Measurements from ENCODE around the gene ADCY10. TPM values are rescaled to one million over a fixed set of nuclear protein-coding genes. Genes with fewer than 3 reads are reported as not detected.

The ADCY10 gene
- total and polyA plus RNA-seq, 9 of the 15 experiments (the other 6 are each of a cell fraction or from before 2014, with no cell fraction given): 0.08 to 0.86 (median 0.22) TPM

- TF ChIP-seq, protein P1, sequence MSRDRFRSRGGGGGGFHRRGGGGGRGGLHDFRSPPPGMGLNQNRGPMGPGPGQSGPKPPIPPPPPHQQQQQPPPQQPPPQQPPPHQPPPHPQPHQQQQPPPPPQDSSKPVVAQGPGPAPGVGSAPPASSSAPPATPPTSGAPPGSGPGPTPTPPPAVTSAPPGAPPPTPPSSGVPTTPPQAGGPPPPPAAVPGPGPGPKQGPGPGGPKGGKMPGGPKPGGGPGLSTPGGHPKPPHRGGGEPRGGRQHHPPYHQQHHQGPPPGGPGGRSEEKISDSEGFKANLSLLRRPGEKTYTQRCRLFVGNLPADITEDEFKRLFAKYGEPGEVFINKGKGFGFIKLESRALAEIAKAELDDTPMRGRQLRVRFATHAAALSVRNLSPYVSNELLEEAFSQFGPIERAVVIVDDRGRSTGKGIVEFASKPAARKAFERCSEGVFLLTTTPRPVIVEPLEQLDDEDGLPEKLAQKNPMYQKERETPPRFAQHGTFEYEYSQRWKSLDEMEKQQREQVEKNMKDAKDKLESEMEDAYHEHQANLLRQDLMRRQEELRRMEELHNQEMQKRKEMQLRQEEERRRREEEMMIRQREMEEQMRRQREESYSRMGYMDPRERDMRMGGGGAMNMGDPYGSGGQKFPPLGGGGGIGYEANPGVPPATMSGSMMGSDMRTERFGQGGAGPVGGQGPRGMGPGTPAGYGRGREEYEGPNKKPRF (IDR thresholded peaks at IDR 0.05; ENCODE audit: low read depth, low read length): no peak
- TF ChIP-seq SMARCC2 (IDR thresholded peaks at IDR 0.05; ENCODE audit: low read depth): no peak; the same call in 1 of the 2 replicates
- TF ChIP-seq SP2 (IDR thresholded peaks at IDR 0.05; ENCODE audit: extremely low read depth, low read depth, low read length, poor library complexity, severe bottlenecking): no peak
- TF ChIP-seq, protein P2, sequence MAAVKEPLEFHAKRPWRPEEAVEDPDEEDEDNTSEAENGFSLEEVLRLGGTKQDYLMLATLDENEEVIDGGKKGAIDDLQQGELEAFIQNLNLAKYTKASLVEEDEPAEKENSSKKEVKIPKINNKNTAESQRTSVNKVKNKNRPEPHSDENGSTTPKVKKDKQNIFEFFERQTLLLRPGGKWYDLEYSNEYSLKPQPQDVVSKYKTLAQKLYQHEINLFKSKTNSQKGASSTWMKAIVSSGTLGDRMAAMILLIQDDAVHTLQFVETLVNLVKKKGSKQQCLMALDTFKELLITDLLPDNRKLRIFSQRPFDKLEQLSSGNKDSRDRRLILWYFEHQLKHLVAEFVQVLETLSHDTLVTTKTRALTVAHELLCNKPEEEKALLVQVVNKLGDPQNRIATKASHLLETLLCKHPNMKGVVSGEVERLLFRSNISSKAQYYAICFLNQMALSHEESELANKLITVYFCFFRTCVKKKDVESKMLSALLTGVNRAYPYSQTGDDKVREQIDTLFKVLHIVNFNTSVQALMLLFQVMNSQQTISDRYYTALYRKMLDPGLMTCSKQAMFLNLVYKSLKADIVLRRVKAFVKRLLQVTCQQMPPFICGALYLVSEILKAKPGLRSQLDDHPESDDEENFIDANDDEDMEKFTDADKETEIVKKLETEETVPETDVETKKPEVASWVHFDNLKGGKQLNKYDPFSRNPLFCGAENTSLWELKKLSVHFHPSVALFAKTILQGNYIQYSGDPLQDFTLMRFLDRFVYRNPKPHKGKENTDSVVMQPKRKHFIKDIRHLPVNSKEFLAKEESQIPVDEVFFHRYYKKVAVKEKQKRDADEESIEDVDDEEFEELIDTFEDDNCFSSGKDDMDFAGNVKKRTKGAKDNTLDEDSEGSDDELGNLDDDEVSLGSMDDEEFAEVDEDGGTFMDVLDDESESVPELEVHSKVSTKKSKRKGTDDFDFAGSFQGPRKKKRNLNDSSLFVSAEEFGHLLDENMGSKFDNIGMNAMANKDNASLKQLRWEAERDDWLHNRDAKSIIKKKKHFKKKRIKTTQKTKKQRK (IDR thresholded peaks at IDR 0.05; ENCODE audit: borderline replicate concordance, low read depth, low read length): no peak
- TF ChIP-seq, protein P3, sequence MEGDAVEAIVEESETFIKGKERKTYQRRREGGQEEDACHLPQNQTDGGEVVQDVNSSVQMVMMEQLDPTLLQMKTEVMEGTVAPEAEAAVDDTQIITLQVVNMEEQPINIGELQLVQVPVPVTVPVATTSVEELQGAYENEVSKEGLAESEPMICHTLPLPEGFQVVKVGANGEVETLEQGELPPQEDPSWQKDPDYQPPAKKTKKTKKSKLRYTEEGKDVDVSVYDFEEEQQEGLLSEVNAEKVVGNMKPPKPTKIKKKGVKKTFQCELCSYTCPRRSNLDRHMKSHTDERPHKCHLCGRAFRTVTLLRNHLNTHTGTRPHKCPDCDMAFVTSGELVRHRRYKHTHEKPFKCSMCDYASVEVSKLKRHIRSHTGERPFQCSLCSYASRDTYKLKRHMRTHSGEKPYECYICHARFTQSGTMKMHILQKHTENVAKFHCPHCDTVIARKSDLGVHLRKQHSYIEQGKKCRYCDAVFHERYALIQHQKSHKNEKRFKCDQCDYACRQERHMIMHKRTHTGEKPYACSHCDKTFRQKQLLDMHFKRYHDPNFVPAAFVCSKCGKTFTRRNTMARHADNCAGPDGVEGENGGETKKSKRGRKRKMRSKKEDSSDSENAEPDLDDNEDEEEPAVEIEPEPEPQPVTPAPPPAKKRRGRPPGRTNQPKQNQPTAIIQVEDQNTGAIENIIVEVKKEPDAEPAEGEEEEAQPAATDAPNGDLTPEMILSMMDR (IDR thresholded peaks at IDR 0.05 in 2 of 3, conservative IDR thresholded peaks at IDR 0.05 in 1 of 3; ENCODE audit: insufficient read depth in 2 of 3, low read depth in 1 of 3, low read length in 3 of 3): no peak; a peak in 1 of 6 replicates
- TF ChIP-seq PHF8 (IDR thresholded peaks at IDR 0.05; ENCODE audit: borderline replicate concordance, low read length): peak; percentile 77; the same call in 1 of the 2 replicates
- peak; percentile 94 for TF ChIP-seq TAF1 (IDR thresholded peaks at IDR 0.05; ENCODE audit: control insufficient read depth, extremely low read depth, insufficient read depth, low read length, severe bottlenecking)
- TF ChIP-seq, protein P4, sequence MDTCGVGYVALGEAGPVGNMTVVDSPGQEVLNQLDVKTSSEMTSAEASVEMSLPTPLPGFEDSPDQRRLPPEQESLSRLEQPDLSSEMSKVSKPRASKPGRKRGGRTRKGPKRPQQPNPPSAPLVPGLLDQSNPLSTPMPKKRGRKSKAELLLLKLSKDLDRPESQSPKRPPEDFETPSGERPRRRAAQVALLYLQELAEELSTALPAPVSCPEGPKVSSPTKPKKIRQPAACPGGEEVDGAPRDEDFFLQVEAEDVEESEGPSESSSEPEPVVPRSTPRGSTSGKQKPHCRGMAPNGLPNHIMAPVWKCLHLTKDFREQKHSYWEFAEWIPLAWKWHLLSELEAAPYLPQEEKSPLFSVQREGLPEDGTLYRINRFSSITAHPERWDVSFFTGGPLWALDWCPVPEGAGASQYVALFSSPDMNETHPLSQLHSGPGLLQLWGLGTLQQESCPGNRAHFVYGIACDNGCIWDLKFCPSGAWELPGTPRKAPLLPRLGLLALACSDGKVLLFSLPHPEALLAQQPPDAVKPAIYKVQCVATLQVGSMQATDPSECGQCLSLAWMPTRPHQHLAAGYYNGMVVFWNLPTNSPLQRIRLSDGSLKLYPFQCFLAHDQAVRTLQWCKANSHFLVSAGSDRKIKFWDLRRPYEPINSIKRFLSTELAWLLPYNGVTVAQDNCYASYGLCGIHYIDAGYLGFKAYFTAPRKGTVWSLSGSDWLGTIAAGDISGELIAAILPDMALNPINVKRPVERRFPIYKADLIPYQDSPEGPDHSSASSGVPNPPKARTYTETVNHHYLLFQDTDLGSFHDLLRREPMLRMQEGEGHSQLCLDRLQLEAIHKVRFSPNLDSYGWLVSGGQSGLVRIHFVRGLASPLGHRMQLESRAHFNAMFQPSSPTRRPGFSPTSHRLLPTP (IDR thresholded peaks at IDR 0.05; ENCODE audit: borderline replicate concordance, extremely low read depth, insufficient read length): no peak
- TF ChIP-seq, protein P5, sequence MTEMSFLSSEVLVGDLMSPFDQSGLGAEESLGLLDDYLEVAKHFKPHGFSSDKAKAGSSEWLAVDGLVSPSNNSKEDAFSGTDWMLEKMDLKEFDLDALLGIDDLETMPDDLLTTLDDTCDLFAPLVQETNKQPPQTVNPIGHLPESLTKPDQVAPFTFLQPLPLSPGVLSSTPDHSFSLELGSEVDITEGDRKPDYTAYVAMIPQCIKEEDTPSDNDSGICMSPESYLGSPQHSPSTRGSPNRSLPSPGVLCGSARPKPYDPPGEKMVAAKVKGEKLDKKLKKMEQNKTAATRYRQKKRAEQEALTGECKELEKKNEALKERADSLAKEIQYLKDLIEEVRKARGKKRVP (CRISPR knock-in tag; IDR thresholded peaks at IDR 0.05): no peak
- no peak for TF ChIP-seq IFI16 (CRISPR knock-in tag; IDR thresholded peaks at IDR 0.05)
- TF ChIP-seq PTBP1 (IDR thresholded peaks at IDR 0.05; ENCODE audit: low read depth, low read length): no peak
- TF ChIP-seq NFE2 (IDR thresholded peaks at IDR 0.05; ENCODE audit: low read depth): no peak
- no peak for TF ChIP-seq RBM14 (IDR thresholded peaks at IDR 0.05; ENCODE audit: borderline replicate concordance, insufficient read depth, low read depth, low read length)
These were observed 21.5 kb upstream of the ADCY10 start (continued) for GRCh38 chr1:167935216-167936067.
